GM18498 (cell line): Measurements from ENCODE around the gene APH1B.
"Not testable (repeated sequence)": the region's sequence is repeated elsewhere in the genome, so short reads cannot be mapped to it uniquely, and the experiment has no call there.

Experiments
- ATAC-seq: cut with Tn5 transposase; IDR thresholded peaks from one replicate; pipeline ENCODE4 v1.9.1; 2021; ENCODE audit warnings: mild to moderate bottlenecking, moderate library complexity; ENCODE audit not compliant: unreplicated experiment

The APH1B gene

DNA sequence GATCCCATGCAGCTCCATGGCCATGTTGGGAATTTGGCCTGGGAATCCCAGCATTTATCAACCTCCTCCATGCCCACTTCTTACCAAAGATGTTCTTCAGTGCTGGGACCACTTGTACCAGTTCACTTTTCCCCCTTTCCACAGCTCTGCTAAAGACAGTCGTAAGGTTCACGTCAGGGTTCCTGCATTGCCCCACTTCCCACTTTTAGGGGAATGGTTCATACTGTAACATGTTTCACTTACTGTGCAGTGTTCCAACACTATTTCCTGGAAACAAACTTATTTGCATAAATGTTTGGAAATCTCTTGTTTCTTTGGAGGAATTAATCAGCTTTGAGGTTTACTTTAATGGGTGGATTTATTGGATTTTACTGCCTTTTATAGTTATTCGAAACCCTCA is 17.0 kb downstream of the APH1B start:
- no peak for ATAC-seq

DNA sequence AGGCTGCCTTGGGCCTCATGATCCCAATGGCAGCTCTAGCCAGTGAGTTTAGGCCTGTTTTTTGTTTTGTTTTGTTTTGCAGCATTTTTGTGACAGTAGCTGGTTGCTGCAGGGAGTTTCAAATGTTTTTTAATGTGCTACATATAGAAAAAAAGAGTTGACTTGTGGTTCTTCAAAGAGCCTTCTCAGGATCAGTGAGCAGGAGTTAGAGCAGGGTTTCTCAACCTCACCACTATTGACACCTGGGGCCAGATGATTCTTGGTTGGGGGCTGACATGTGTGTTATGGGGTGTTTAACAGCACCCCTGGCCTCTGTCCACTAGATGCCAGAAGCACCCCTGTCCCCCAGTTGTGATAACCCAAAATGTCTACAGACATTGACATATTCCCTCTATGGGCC is 17.9 kb downstream of the APH1B start:
- no peak for ATAC-seq

DNA sequence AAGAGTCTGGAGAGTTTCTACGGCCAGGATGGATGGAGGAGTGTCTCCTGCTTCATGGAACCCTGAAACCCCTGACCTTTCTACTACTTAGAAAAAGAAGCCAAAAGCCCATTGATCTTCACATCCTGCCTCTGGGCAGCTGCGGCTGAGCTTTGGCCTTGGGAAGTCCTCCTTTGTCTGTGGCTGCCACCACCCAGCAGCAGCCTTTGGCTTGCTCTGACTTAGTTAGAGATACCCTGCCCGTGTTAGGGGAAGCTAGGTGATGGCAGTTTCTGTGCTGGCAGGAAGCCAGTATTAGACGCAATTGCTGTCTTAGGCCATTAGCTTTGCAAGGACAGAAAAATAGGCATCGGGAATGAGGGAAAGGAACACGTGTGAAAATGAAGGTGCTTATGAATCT is 18.8 kb downstream of the APH1B start:
- ATAC-seq = no peak

DNA sequence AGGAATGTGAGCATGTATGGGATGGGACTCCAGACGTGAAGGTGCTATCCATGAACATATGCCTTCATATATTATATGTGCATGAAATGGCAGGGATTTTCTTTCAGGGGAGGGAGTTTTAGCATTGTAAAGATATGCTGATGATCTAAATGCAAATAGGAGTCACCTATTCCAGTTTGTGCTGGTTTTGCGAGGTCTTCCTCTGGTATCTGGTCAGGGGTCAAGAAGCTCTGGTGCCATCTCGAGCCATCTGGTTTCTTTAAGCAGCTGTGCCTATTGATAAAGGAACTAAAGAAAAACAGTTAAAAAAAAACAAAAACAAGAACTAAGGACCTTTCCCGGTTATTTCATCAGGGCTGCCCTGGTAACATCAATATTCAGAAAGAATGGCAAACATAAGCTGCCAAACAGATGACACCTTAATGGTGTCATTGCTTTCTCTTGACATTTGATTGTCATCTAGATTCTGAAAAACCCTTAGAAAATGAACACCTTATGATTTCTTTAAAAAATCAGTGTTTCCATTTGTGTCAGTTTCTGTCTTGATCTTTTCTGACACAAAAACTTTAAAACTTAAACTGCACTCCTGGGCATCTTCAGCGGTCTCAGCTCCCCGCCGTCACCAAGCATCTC is 22.7 kb downstream of the APH1B start:
- ATAC-seq = no peak

DNA sequence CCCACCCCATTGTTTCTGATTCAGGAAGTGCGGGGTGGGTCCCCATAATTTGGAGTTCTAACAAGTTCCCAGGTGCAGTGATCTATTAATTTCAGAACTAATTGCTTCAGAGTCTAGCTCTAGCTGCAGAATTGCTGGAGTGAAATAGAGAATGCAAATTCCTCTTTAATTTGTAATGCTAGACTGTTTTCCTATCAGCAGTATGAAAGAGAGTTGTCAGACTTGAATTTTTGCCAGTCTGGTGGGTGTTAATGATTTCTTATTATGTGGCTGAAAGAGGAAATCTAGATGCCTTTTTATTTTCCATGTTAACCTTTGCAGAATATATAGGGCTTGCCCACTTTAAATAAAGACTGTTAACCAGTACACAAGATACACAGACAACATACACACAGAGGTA is 23.7 kb downstream of the APH1B start:
- ATAC-seq = no peak

DNA sequence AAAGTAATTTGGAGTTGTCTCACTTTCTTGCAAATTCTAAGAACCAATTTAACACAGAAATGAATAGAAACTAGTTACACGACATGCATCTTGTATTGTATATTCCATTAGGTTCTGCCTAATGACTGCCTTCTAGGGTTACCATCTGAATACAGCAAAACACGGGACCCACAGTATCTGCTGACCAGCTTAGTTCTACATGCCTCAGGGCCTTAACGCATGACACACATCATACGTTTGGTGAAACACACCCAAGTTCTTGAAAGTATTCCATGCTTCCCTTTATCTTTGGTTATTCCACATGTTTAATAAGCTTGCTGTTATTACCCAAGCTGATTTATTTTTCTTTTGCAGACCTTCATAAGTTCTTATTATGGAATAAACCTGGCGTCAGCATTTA is 27.9 kb downstream of the APH1B start:
- ATAC-seq = no peak

DNA sequence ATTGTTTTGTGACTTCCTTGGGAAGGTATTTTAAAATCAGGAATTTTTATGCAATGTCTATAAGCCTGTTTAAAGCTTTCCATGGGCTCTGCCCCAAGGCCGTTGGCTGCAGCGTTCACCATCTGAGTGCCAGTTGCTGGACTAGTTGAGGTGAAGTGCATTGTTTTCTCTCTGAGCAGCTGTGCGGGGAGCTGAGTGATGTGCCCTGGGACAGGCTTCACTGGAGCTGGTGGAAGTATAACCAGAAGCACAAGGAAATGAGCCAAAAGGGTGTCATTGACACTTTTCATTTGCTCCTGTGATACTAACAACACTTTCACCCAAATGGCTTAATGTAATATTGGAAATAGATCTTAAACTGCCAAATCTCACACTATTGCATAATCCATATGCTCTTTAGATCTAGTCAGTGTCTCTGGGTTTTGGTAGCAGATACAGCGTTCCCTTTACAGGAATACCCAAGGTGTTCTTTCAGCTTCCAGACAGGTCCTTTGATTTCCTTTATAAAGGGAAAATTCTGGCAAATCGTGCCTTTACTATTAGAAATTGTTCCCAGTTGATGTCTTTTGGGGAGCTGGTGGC is 29.2 kb downstream of the APH1B start:
- ATAC-seq = no peak

DNA sequence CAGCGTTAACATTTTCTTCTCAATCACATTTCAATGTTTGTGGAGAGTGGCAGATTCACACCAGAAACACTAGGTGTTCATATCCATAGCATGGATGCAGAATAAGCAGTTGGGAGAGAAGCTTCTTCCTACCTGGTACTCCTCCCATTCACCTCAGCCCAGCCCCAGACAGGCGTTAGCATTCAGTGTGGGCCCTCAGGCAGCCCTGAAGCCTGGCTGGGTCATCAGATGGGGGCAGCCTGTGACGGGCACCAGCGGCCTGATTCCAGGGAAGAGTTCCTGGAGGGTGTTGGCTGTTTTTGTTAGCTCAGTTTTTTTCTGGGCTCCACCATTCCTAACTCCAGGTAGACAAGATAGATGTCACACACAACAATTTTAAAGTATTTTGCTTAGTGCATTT is 31.1 kb downstream of the APH1B start:
- ATAC-seq = no peak

DNA sequence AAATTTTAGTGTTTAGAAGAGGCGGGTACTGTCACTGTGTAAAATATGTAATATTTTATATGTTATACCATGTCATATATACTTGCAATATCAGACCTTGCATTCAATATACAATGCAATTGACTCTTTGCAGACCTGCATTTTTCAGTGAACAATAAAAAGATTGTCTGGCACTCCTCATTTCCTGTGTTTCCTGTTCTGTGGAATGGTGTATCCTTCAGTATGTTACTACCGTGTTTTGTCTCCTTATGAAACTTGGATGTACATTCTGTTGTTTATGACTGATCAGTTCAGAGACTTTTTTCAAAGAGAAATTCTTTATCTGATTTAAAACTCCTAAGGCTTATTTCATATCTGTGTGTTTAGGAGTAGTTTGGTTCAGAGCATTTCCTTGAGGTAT is 31.5 kb downstream of the APH1B start:
- no peak for ATAC-seq

DNA sequence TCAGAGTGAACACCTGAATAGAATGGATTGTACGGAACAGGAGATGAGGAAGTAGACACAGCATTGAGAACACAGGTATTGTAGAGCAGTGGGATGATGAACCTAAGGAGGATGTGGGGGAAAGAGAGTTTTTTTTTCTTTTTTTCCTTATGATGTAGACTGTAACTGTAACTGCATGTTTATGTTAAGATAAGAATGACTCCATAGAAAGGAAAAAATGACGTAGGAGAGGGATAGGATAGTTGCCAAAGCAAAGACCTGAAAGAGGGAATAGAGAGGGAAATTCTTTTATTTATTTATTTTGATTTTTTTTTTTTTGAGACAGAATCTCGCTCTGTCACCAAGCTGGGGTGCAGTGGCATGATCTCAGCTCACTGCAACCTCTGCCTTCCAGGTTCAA is 33.2 kb downstream of the APH1B start:
- no peak for ATAC-seq

DNA sequence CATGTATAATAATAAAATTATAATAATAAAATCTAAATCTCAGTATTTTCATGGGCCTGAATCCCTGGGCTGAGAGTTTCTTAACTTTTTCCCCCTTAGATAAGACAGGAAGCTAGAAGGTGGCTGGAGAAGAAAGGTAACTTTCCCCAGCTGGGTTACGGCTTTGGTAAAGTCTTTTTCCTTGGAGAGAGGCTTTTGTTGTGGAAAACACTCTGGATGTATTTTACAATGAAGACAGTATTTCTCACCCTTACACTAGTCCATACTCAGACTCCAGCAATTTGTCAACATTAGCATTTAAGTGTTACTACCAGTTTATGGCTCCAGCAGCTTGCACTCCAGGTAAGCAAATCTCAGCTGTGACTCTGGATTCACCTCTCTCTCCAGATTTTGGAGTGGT is 34.9 kb downstream of the APH1B start:
- ATAC-seq = no peak

DNA sequence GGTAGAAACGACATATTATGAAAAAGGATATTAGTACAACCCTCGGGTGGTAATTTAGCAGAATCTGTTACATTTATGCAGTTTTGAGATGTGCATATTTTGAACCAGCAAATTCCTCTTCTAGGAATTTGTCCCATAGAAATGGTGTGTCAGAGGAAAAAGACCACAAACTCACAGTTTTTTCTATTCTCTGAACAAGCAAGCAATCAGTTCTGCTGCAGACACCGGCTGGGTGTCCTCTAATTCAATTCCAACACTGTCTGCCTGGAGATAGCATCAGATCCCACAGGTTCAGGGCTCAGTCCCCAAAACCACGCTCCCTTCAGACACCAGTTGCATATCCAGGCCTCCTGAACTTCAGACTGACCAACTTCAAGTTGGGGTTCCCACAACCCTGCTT is 36.4 kb downstream of the APH1B start:
- ATAC-seq = no peak

DNA sequence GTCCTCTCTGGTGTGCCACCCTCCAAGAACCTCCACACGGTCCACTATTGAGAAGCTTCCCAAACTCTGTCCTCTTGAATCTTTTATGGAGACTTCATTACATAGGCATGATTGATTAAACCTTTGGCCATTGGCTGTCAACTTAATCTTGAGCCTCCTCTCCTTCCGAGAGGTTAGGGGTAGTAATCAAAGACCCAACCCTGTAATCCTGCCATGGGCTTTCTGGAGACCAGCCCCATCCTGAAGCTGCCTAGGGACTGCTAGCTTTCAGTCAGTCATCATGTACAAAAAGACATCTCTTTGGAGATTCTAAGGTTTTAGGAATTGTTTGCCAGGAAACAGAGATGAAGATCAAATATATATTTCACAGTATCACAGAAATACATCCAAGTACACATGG is 37.0 kb downstream of the APH1B start:
- no peak for ATAC-seq

DNA sequence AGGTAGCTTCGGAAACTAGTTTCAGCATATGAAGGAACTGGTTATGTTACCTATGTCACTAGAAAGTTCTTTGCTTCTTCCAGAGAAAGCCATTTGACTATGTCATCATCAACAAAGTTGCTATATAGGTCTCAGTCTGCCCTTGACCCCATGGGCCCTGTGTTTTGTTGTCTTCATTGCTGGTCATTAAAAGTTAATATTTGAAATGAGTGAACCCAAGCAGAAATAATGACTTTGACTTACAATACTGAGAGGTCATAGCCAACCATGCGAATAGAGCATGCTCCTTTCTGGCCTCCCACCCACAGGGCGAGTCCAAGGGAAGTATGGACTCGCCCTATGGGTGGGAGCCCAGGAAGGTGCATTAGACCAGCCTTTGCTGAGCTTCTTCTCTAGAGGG is 40.9 kb downstream of the APH1B start:
- no peak for ATAC-seq

DNA sequence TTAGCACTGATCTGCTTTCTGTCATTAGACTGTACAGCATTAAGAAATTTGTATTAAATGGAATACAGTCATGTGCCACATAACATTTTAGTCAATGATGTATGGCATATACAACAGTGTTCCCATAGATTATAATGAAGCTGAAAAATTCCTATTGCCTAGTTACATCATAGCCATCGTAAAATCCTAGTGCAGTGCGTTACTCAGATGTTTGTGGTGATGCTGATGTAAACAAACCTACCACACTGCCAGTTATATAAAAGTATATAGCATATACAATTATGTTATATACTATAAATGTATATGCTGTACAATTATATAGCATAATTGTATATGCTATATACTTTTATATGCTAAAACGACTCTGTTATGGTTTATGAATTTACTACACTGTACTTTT is 41.7 kb downstream of the APH1B start:
- ATAC-seq = no peak

DNA sequence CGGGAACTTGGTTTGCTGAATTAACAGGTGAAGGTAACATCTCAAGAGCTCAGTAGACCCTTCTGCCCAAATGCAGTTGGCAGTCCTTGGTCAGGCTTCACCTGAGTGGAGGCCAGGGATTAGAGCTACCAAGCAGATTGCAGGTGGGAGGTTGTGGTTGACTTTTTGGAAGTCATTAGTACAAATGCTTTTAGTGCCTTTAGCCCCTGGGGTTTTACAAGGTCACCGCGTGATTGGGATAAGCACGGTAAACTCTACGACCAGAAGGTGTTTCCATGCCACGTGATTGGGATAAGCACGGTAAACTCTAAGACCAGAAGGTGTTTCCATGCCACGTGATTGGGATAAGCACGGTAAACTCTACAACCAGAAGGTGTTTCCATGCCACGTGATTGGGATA is 43.0 kb downstream of the APH1B start:
- not testable (repeated sequence) for ATAC-seq

DNA sequence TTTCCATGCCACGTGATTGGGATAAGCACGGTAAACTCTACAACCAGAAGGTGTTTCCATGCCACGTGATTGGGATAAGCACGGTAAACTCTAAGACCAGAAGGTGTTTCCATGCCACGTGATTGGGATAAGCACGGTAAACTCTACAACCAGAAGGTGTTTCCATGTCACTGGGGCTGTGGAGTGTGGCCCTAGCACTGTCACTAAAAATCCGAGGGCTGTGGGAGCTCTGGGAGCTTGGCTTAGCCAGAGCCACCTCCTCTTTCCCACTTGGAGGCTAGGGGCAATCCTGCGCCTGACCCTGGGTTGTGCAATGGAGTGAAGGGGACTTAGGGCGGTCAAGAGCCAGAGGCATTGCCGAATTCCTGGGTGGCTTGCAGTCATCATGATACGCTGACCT is 43.6 kb downstream of the APH1B start:
- ATAC-seq = not testable (repeated sequence)

DNA sequence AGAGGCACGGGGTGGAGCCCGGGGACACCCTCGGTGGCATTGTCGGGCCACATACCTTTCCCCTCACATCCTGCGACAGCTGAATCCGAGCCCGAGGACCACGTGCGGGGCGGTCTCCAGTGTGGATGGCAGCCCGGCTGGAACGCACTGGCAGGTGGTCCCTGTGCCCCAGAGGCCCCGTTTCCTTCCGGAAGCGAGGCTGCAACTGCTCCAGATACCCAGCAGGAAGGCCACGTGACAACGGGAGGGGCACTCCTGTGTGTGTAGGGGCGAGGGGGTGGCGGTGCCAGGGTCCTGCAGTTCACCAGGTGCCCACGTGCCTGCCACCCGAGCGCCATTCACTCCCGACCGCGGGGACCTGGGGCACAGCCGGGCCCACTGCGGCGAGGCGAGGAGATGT is 44.1 kb downstream of the APH1B start:
- ATAC-seq = no peak

DNA sequence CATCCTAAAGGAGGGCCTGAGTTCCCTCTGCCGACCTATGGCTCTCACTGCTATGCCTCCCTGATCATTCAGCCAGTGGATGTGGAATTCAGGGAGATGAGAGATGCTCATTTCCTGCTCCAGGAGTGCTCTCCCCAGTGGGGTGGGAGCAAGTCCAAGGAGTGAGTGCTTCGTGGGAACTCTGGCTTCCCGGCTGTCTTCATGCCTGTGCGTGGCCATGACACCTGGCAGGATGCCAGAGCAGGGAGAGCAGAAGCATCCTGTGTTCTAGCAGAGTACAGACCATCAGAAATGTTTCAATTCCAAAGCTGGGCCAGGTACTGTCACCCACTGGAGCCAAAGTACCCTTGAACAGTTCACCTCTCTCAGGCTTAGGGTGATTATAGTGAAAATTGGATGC is 45.1 kb downstream of the APH1B start:
- ATAC-seq = no peak

DNA sequence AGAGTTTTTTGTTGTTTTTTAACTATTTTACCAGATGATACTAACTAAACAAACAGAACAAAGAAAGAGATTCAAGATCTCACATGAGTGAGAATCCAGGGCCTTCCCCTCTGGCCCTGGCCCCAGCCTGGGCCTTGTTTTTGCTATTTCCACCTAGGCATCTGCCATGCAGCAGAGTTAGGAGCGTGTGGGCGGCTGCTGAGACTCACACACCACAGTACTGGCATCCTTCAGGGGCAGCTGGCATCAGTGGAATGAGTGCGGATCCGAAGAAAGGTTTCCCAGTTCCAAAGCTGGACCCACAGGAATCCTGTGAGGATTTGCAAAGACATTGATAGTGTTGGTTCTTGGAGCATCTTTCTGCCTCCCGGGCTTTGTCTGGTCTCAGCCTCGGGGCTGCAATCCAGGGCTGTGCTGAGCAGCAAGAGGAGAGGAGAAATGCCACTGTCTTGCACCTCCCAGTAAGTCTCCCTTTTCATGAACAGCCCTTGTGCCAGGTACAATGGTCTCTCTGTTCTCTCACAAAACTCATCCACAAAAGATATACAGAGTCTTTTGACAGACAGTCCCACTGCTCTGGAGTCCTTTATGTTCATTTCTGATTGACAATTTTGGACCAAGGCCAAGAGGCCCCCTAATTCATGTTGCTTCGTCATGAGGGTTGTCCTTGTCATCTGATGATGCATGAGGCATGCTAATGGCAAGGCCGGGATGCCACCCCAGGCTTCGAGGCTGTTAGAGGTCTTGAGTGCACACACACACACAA is 46.6 kb downstream of the APH1B start:
- no peak for ATAC-seq

DNA sequence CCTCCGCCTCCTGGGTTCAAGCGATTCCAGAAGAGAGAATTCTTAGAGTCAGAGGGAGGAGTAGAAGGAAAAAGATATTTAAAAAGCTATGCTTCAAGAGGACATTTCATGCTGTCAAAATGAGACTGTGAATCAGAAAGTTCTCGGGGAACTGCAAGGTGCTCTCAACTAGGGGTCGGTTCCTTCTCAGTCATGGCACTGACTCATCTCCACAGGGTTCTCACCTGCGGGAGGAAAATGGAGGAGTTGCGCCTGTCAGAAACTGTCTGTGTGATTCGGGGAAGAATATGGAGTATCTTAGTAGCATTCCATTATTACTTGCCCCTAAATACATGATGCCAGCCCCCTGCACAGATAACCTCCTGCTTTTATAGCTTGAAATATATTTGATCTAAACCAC is 47.4 kb downstream of the APH1B start:
- ATAC-seq = no peak

DNA sequence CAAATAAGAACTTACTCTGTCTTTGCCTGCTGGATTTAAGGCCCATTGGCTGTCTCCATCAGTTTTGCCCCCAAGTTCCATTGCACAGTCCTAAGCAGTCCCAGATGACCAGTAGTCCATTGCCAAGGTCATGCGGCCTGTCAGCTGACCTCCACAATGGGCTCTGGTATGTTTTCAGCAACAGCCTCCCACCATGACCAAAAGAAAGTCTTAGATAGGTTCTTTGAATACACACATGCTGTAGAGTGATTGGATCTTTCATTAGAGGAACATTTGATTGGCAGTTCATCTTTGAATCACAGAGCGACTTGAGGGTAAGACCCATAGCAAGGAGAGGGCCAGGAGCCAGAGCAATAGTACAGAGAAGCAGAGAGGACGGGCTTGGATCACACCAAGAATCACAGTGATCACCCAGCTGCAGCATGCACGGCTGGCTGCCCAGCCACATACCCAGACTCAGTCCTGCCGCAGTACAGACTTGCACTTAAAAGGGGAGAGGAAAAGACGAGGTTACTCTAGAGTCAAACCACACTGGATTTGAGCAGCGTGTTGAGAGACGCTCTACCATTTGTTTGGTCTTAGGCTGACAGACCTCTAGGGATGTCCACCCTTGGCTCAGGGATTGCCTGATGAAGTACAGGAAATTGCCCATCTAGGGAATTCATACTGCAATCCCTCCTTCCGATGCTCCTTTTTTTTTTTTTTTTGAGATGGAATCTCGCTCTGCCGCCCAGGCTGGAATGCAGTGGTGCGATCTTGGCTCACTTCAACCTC is 50.4 kb downstream of the APH1B start:
- no peak for ATAC-seq
